Renal pelvis (tissue), 4 donors: Measurements from ENCODE around the gene DEDD. TPM values are rescaled to one million over a fixed set of nuclear protein-coding genes. Genes with fewer than 3 reads are reported as not detected.
"Not testable (repeated sequence)": the region's sequence is repeated elsewhere in the genome, so short reads cannot be mapped to it uniquely, and the experiment has no call there.

Source experiments
- DNase-seq: peaks from one replicate; pipeline ENCODE4 v3.0.0-alpha.2; 2013
- polyA plus RNA-seq, 3 donors: library from polyadenylated mRNA; unstranded; fragments of 120-200 nt; gene quantifications; one replicate each; pipeline ENCODE4 v1.2.1, GENCODE V29; 2013; ENCODE audit not compliant: insufficient read length in 3 of 3

Gene DEDD
- polyA plus RNA-seq, 3 donors = 50.3 to 58.0 (median 57.8) TPM

- DNase-seq = no peak
Observed at GRCh38 chr1:161133220-161133740, 813 bp upstream of the DEDD start.

- peak; percentile 14 for DNase-seq
Observed at GRCh38 chr1:161131523-161132409, 701 bp downstream of the DEDD start.

- DNase-seq = no peak
Observed at GRCh38 chr1:161130266-161130665, 2.2 kb downstream of the DEDD start.

GRCh38 chr1:161128591-161129420, 3.7 kb downstream of the DEDD start:
- DNase-seq = no peak

GRCh38 chr1:161127649-161128048, 4.8 kb downstream of the DEDD start:
- no peak for DNase-seq

GRCh38 chr1:161122967-161123366, 9.5 kb downstream of the DEDD start:
- no peak for DNase-seq

- DNase-seq = no peak
Observed at GRCh38 chr1:161121834-161122233, 10.6 kb downstream of the DEDD start.

- DNase-seq = no peak
Observed at GRCh38 chr1:161121042-161121650, 11.3 kb downstream of the DEDD start.

GRCh38 chr1:161119092-161119903, 13.2 kb downstream of the DEDD start:
- DNase-seq = peak; percentile 45

- DNase-seq = peak; percentile 87
Observed at GRCh38 chr1:161117759-161118581, 14.5 kb downstream of the DEDD start, which contains the start of the genes NIT1 and PFDN2. NIT1 (plus strand) TSS chr1:161118105; CDS start chr1:161118177, 72 bp downstream. PFDN2 (minus strand) TSS chr1:161118037; CDS start chr1:161118026, 11 bp downstream.

GRCh38 chr1:161115961-161116360, 16.5 kb downstream of the DEDD start:
- not testable (repeated sequence) for DNase-seq

- no peak for DNase-seq
Observed at GRCh38 chr1:161115132-161115711, 17.2 kb downstream of the DEDD start.

GRCh38 chr1:161114556-161114955, 17.9 kb downstream of the DEDD start:
- DNase-seq = no peak

GRCh38 chr1:161113915-161114314, 18.6 kb downstream of the DEDD start:
- no peak for DNase-seq

- no peak for DNase-seq
Observed at GRCh38 chr1:161111527-161111926, 20.9 kb downstream of the DEDD start.

GRCh38 chr1:161111117-161111516, 21.4 kb downstream of the DEDD start:
- DNase-seq = no peak

- DNase-seq = no peak
Observed at GRCh38 chr1:161106431-161106830, 26.0 kb downstream of the DEDD start.

- no peak for DNase-seq
Observed at GRCh38 chr1:161100556-161100955, 31.9 kb downstream of the DEDD start.

GRCh38 chr1:161099090-161099802, 33.2 kb downstream of the DEDD start:
- DNase-seq = no peak
